GM12878 (cell line): ENCODE data around the gene PPP1R13B. TPM values are rescaled to one million over a fixed set of nuclear protein-coding genes. Genes with fewer than 3 reads are reported as not detected.

Experiments used
- ATAC-seq: fragments of 200-7000 bp; cut with Tn5 transposase; 3 replicates; pipeline ENCODE4 v1.9.1; 2020; ENCODE audit warnings: mild to moderate bottlenecking, moderate library complexity
- BruUV-seq: library from RNA; stranded (reverse); fragments of 400-500 nt; replicated peaks from 2 replicates; lab custom pipeline; 2021; lab: Mats Ljungman, UMichigan
- CTCF ChIA-PET: fragments of 300-600 bp; sonication (Branson Sonifier 250); formaldehyde crosslinking; extraction: SDS; loops from one replicate; lab custom pipeline; 2021; ENCODE audit warnings: inconsistent platforms; lab: Yijun Ruan, JAX
- POLR2A ChIA-PET: fragments of 350-600 bp; formaldehyde crosslinking; extraction: SDS; loops from one replicate; lab custom pipeline; 2021; ENCODE audit warnings: inconsistent platforms; lab: Charles Lee
- RAD21 ChIA-PET: fragments of 300-600 bp; sonication (Branson Sonifier 250); formaldehyde crosslinking; loops from one replicate; lab custom pipeline; 2023; ENCODE audit warnings: antibody characterized with exemption; ENCODE audit not compliant: unreplicated experiment; lab: Charles Lee
- SMC1A ChIA-PET: fragments of 300-600 bp; sonication (Branson Sonifier 250); formaldehyde crosslinking; loops from one replicate; lab custom pipeline; 2023; ENCODE audit not compliant: unreplicated experiment, uncharacterized antibody; lab: Charles Lee
- DNase-seq: peaks from one replicate; pipeline ENCODE4 v3.0.0-alpha.2; 2011; ENCODE audit warnings: low read depth, low spot score
- FAIRE-seq: peaks from 3 replicates; lab custom pipeline; 2011; peaks lifted over from hg19 to GRCh38; lab: Jason Lieb, UNC
- H2AFZ ChIP-seq: 2 replicates; pipeline ENCODE4 v1.6.0; 2011; ENCODE audit warnings: low read depth, low read length, control low read depth; ENCODE audit not compliant: control insufficient read depth
- H3K27ac ChIP-seq: 2 replicates; pipeline ENCODE4 v1.5.1; 2011; ENCODE audit warnings: control low read depth; ENCODE audit not compliant: control insufficient read depth, insufficient read depth
- H3K27me3 ChIP-seq, 2 experiments: replicated peaks in 1 of 2; 2 replicates each; pipeline versions ENCODE4 v1.6.0 to v1.6.1; 2011; ENCODE audit warnings: low read length in 1 of 2; ENCODE audit not compliant: control insufficient read depth in 2 of 2, insufficient read depth in 2 of 2
- H3K36me3 ChIP-seq, 2 experiments: 2 replicates each; pipeline ENCODE4 v1.5.1; 2011; ENCODE audit warnings: low read length in 1 of 2; ENCODE audit not compliant: control insufficient read depth in 2 of 2, insufficient read depth in 2 of 2
- H3K4me1 ChIP-seq: 2 replicates; pipeline ENCODE4 v1.6.1; 2011; ENCODE audit warnings: mild to moderate bottlenecking, low read length, moderate library complexity, mixed read lengths; ENCODE audit not compliant: control insufficient read depth, insufficient read depth
- H3K4me2 ChIP-seq: 2 replicates; pipeline ENCODE4 v1.6.0; 2011; ENCODE audit warnings: control low read depth; ENCODE audit not compliant: control insufficient read depth, insufficient read depth
- H3K4me3 ChIP-seq: fragments of 200-600 bp; sonication (generic); 2 replicates; pipeline ENCODE4 v1.5.1; 2016
- H3K79me2 ChIP-seq: 2 replicates; pipeline ENCODE4 v1.6.0; 2011; ENCODE audit warnings: low read length; ENCODE audit not compliant: control insufficient read depth, insufficient read depth
- H3K9ac ChIP-seq: 2 replicates; pipeline ENCODE4 v1.8.0; 2011; ENCODE audit warnings: low read length, control low read depth, mixed read lengths; ENCODE audit not compliant: control insufficient read depth, insufficient read depth
- H3K9me3 ChIP-seq: replicated peaks from 3 replicates; pipeline ENCODE4 v1.5.1; 2011; ENCODE audit warnings: mild to moderate bottlenecking, low read length; ENCODE audit not compliant: control insufficient read depth, insufficient read depth
- H4K20me1 ChIP-seq: 2 replicates; pipeline ENCODE4 v1.6.0; 2011; ENCODE audit not compliant: control insufficient read depth, insufficient read depth
- HDGF ChIP-seq: fragments of 450-650 bp; IDR thresholded peaks from 2 replicates; pipeline ENCODE4 v1.6.1; 2016; ENCODE audit warnings: antibody characterized with exemption
- JUNB ChIP-seq: IDR thresholded peaks from 2 replicates; pipeline ENCODE4 v1.6.1; 2016; ENCODE audit warnings: antibody characterized with exemption, mild to moderate bottlenecking
- STAT1 ChIP-seq: fragments of 450-650 bp; conservative IDR thresholded peaks from 2 replicates; pipeline ENCODE4 v1.6.1; 2014; ENCODE audit warnings: antibody characterized with exemption, mild to moderate bottlenecking
- WGBS: methylation state at CpG from one replicate; pipeline ENCODE4 v1.1.6; 2016; ENCODE audit warnings: low lambda C conversion rate; ENCODE audit not compliant: insufficient replicate concordance, insufficient coverage; ENCODE audit errors: missing lambda C conversion rate; 5-methylcytosine and 5-hydroxymethylcytosine counted together
- in situ Hi-C: fragments of 300-500 bp; cut with MboI; formaldehyde crosslinking; loops from 9 replicates; pipeline ENCODE4 v1.14.3; 2018; ENCODE audit warnings: mixed read lengths
- intact Hi-C: fragments of 100-400 bp; cut with micrococcal nuclease; formaldehyde crosslinking; loops from one replicate; pipeline ENCODE4 v1.14.2; 2022; ENCODE audit not compliant: unreplicated experiment
- polyA plus RNA-seq, 11 experiments: library from polyadenylated mRNA; depleted of rRNA in 4 of 11; unstranded in 6 of 11; stranded (reverse) in 5 of 11; fragments of >200 nt; fragmentation: Nextera tagmentation in 4 of 11; fragmentation: Illumina TruSeq in 1 of 11; extraction: Ambion mirVana in 4 of 11; extraction: Trizol in 1 of 11; gene quantifications; 1 replicate in 1 of 11; 2 replicates in 10 of 11; pipeline versions ENCODE4 v1.2.1 to v1.2.3, GENCODE V29; 2011 to 2016; ENCODE audit warnings: inconsistent platforms in 2 of 11, missing spikeins in 2 of 11, low read depth in 1 of 11
- total RNA-seq, 4 experiments: library from RNA; depleted of rRNA in 3 of 4; stranded (reverse); fragments of >200 nt in 3 of 4; fragmentation: Illumina TruSeq in 1 of 4; extraction: Trizol in 1 of 4; gene quantifications; 2 replicates each; pipeline versions ENCODE4 v1.2.1 to v1.2.3, GENCODE V29; 2013 to 2021
- TF ChIP-seq, protein P1 (sequence below): IDR thresholded peaks from 2 replicates; pipeline ENCODE4 v1.6.1; 2012; ENCODE audit warnings: improper control_type of control experiment, low read depth, low read length; ENCODE audit not compliant: insufficient replicate concordance
- TF ChIP-seq, protein P2 (sequence below): IDR thresholded peaks from 2 replicates; pipeline ENCODE4 v1.6.1; 2011; ENCODE audit warnings: low read depth, mild to moderate bottlenecking, low read length, moderate library complexity, borderline replicate concordance; ENCODE audit errors: extremely low read depth
- TF ChIP-seq, protein P3 (sequence below): IDR thresholded peaks from 2 replicates; pipeline ENCODE4 v1.6.1; 2012; ENCODE audit warnings: low read depth, low read length, improper control_type of control experiment
- TF ChIP-seq, protein P4 (sequence below): fragments of 450-650 bp; IDR thresholded peaks from 2 replicates; pipeline ENCODE4 v1.6.1; 2017; ENCODE audit warnings: mild to moderate bottlenecking, moderate library complexity

Gene PPP1R13B
- total and polyA plus RNA-seq, 10 of the 15 experiments (the other 5 are each of a cell fraction or from before 2014, with no cell fraction given), result 0.16 to 8.1 (median 3.2) TPM

DNA sequence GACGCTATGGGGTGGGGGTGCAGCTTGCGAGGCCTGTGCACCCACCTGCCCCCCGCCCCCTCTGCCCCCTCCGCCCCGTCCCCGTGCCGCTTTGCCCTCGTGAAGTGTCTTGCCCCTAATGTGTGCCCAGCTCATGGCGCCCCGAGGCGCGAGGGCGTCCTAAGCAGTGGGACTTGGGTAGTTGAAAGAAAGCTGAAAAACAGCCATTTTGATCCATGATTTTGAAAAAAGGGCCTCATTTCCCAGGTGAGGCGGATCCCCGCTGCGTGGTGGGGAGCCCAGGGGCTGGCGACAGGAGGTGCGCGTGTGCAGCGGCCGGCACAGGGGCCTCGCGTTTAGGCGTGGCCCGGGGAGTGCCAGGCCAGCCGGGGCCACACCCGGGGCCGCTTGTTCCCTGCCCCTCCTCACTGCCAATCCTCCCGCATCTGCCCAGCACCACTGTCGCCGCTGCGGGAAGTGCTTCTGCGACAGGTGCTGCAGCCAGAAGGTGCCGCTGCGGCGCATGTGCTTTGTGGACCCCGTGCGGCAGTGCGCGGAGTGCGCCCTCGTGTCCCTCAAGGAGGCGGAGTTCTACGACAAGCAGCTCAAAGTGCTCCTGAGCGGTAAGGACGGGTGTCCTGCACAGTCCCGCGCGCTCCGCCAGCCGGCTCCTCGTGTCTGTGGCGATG lies 119.9 kb downstream of the PPP1R13B start:
- POLR2A ChIA-PET, result interaction anchor here (1.6 kb wide), 1 partner anchor 8 kb away, joined by 4 read pairs; no protein-coding TSS in a partner anchor
- H3K36me3 ChIP-seq, result peaks cover 0 to 10% of the 10 kb centered on the region in 2 experiments; a peak in 3 of 4 replicates
- H3K4me2 ChIP-seq, result no peak overlapping the region
- no peaks in the 10 kb centered on the region for H3K79me2 ChIP-seq
- in situ Hi-C loops (no loop called here), intact Hi-C loops (no loop called here)
- 95% methylated on average over 43 of the region's 53 CpGs for WGBS
- SMC1A ChIA-PET, result no interaction called here
- H3K9me3 ChIP-seq, result no peaks in the 10 kb centered on the region
- H3K4me1 ChIP-seq, result no peaks in the 10 kb centered on the region
- no peak overlapping the region for H2AFZ ChIP-seq
- no peak for FAIRE-seq
- RAD21 ChIA-PET, result no interaction called here
- DNase-seq, result no peak
- no peak overlapping the region for H3K9ac ChIP-seq
- no peaks in the 10 kb centered on the region for H3K27me3 ChIP-seq
- H3K4me3 ChIP-seq, result no peak overlapping the region
- CTCF ChIA-PET, result no interaction called here
- ATAC-seq, result no peak
- no peak overlapping the region for H3K27ac ChIP-seq
- no peaks in the 10 kb centered on the region for H4K20me1 ChIP-seq
- no TSS peak for BruUV-seq
- TF ChIP-seq, protein P1, sequence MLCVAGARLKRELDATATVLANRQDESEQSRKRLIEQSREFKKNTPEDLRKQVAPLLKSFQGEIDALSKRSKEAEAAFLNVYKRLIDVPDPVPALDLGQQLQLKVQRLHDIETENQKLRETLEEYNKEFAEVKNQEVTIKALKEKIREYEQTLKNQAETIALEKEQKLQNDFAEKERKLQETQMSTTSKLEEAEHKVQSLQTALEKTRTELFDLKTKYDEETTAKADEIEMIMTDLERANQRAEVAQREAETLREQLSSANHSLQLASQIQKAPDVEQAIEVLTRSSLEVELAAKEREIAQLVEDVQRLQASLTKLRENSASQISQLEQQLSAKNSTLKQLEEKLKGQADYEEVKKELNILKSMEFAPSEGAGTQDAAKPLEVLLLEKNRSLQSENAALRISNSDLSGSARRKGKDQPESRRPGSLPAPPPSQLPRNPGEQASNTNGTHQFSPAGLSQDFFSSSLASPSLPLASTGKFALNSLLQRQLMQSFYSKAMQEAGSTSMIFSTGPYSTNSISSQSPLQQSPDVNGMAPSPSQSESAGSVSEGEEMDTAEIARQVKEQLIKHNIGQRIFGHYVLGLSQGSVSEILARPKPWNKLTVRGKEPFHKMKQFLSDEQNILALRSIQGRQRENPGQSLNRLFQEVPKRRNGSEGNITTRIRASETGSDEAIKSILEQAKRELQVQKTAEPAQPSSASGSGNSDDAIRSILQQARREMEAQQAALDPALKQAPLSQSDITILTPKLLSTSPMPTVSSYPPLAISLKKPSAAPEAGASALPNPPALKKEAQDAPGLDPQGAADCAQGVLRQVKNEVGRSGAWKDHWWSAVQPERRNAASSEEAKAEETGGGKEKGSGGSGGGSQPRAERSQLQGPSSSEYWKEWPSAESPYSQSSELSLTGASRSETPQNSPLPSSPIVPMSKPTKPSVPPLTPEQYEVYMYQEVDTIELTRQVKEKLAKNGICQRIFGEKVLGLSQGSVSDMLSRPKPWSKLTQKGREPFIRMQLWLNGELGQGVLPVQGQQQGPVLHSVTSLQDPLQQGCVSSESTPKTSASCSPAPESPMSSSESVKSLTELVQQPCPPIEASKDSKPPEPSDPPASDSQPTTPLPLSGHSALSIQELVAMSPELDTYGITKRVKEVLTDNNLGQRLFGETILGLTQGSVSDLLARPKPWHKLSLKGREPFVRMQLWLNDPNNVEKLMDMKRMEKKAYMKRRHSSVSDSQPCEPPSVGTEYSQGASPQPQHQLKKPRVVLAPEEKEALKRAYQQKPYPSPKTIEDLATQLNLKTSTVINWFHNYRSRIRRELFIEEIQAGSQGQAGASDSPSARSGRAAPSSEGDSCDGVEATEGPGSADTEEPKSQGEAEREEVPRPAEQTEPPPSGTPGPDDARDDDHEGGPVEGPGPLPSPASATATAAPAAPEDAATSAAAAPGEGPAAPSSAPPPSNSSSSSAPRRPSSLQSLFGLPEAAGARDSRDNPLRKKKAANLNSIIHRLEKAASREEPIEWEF, result no peak
- TF ChIP-seq HDGF (no peak), JUNB (no peak), STAT1 (no peak)
- TF ChIP-seq, protein P2, sequence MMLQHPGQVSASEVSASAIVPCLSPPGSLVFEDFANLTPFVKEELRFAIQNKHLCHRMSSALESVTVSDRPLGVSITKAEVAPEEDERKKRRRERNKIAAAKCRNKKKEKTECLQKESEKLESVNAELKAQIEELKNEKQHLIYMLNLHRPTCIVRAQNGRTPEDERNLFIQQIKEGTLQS, result no peak
- TF ChIP-seq, protein P3, sequence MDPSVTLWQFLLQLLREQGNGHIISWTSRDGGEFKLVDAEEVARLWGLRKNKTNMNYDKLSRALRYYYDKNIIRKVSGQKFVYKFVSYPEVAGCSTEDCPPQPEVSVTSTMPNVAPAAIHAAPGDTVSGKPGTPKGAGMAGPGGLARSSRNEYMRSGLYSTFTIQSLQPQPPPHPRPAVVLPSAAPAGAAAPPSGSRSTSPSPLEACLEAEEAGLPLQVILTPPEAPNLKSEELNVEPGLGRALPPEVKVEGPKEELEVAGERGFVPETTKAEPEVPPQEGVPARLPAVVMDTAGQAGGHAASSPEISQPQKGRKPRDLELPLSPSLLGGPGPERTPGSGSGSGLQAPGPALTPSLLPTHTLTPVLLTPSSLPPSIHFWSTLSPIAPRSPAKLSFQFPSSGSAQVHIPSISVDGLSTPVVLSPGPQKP, result no peak
- TF ChIP-seq, protein P4, sequence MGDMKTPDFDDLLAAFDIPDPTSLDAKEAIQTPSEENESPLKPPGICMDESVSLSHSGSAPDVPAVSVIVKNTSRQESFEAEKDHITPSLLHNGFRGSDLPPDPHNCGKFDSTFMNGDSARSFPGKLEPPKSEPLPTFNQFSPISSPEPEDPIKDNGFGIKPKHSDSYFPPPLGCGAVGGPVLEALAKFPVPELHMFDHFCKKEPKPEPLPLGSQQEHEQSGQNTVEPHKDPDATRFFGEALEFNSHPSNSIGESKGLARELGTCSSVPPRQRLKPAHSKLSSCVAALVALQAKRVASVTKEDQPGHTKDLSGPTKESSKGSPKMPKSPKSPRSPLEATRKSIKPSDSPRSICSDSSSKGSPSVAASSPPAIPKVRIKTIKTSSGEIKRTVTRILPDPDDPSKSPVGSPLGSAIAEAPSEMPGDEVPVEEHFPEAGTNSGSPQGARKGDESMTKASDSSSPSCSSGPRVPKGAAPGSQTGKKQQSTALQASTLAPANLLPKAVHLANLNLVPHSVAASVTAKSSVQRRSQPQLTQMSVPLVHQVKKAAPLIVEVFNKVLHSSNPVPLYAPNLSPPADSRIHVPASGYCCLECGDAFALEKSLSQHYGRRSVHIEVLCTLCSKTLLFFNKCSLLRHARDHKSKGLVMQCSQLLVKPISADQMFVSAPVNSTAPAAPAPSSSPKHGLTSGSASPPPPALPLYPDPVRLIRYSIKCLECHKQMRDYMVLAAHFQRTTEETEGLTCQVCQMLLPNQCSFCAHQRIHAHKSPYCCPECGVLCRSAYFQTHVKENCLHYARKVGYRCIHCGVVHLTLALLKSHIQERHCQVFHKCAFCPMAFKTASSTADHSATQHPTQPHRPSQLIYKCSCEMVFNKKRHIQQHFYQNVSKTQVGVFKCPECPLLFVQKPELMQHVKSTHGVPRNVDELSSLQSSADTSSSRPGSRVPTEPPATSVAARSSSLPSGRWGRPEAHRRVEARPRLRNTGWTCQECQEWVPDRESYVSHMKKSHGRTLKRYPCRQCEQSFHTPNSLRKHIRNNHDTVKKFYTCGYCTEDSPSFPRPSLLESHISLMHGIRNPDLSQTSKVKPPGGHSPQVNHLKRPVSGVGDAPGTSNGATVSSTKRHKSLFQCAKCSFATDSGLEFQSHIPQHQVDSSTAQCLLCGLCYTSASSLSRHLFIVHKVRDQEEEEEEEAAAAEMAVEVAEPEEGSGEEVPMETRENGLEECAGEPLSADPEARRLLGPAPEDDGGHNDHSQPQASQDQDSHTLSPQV, result no peak
